ENCODE measurements around the gene FNDC3B.

DNA sequence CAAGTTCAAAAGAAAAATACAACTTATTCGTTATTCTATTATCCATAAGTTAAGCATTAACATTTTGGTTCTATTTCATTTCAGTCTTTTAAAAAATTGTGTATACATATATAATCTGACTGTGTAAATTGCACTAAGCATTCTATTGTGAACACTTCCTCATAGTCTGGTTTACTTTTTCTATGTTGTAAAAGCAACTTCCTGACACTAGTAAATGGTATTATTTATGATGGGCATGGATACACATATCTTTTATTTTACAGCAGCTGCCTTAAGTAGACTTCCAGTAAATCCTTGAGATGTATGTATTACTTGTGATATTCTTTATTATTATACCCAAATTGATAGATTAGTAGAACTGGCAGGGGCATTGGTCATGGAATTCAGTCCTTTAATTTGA, 58.2 kb downstream of the FNDC3B start:
- TF ChIP-seq, protein P1, sequence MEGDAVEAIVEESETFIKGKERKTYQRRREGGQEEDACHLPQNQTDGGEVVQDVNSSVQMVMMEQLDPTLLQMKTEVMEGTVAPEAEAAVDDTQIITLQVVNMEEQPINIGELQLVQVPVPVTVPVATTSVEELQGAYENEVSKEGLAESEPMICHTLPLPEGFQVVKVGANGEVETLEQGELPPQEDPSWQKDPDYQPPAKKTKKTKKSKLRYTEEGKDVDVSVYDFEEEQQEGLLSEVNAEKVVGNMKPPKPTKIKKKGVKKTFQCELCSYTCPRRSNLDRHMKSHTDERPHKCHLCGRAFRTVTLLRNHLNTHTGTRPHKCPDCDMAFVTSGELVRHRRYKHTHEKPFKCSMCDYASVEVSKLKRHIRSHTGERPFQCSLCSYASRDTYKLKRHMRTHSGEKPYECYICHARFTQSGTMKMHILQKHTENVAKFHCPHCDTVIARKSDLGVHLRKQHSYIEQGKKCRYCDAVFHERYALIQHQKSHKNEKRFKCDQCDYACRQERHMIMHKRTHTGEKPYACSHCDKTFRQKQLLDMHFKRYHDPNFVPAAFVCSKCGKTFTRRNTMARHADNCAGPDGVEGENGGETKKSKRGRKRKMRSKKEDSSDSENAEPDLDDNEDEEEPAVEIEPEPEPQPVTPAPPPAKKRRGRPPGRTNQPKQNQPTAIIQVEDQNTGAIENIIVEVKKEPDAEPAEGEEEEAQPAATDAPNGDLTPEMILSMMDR (IDR thresholded peaks at IDR 0.05): no peak
- no peak for TF ChIP-seq EZH2 (IDR thresholded peaks at IDR 0.05; ENCODE audit: borderline replicate concordance, insufficient read depth, low read depth, low read length, poor library complexity, severe bottlenecking)

Measured in B cell (primary cell).